Keratinocyte (primary cell): ENCODE results near the gene EXOC4. TPM values are rescaled to one million over a fixed set of nuclear protein-coding genes. Genes with fewer than 3 reads are reported as not detected.

Experiments used
- DNase-seq: peaks from one replicate; pipeline ENCODE4 v3.0.0-alpha.2; 2011; ENCODE audit warnings: low read depth, missing footprints, low spot score
- FAIRE-seq: peaks from 2 replicates; lab custom pipeline; 2011; peaks lifted over from hg19 to GRCh38; lab: Jason Lieb, UNC
- H2AFZ ChIP-seq: 2 replicates; pipeline ENCODE4 v1.6.0; 2012; ENCODE audit warnings: low read length, control low read depth, inconsistent platforms; ENCODE audit not compliant: control insufficient read depth
- H3K27ac ChIP-seq: 2 replicates; pipeline ENCODE4 v1.5.1; 2011; ENCODE audit warnings: low read length; ENCODE audit not compliant: control insufficient read depth, insufficient read depth
- H3K27me3 ChIP-seq: 3 replicates; pipeline ENCODE4 v1.6.0; 2011; ENCODE audit warnings: low read length; ENCODE audit not compliant: control insufficient read depth, insufficient read depth; ENCODE audit errors: extremely low read depth
- H3K36me3 ChIP-seq, 2 experiments: 2 replicates in 1 of 2; 3 replicates in 1 of 2; pipeline ENCODE4 v1.5.1; 2011; ENCODE audit warnings: low read length in 2 of 2, mild to moderate bottlenecking in 1 of 2; ENCODE audit not compliant: control insufficient read depth in 2 of 2, insufficient read depth in 2 of 2; ENCODE audit errors: extremely low read depth in 1 of 2
- H3K4me1 ChIP-seq: 3 replicates; pipeline ENCODE4 v1.5.1; 2011; ENCODE audit warnings: low read length; ENCODE audit not compliant: control insufficient read depth, insufficient read depth; ENCODE audit errors: extremely low read depth
- H3K4me2 ChIP-seq: 3 replicates; pipeline ENCODE4 v1.6.0; 2011; ENCODE audit warnings: low read depth, low read length; ENCODE audit not compliant: control insufficient read depth, insufficient read depth; ENCODE audit errors: extremely low read depth
- H3K4me3 ChIP-seq, 3 experiments: fragments of 200-600 bp in 1 of 3; sonication (generic) in 1 of 3; 2 replicates in 2 of 3; 3 replicates in 1 of 3; pipeline ENCODE4 v1.5.1; 2011 to 2016; ENCODE audit warnings: low read length in 3 of 3, mild to moderate bottlenecking in 3 of 3, control low read depth in 2 of 3, inconsistent platforms in 1 of 3, low read depth in 1 of 3, mixed read lengths in 1 of 3, mixed run types in 1 of 3, moderate library complexity in 1 of 3; ENCODE audit not compliant: control insufficient read depth in 2 of 3, insufficient read depth in 2 of 3; ENCODE audit errors: extremely low read depth in 1 of 3
- H3K79me2 ChIP-seq: 2 replicates; pipeline ENCODE4 v1.6.0; 2012; ENCODE audit warnings: low read length; ENCODE audit not compliant: control insufficient read depth, insufficient read depth
- H3K9ac ChIP-seq: 3 replicates; pipeline ENCODE4 v1.6.0; 2011; ENCODE audit warnings: low read length; ENCODE audit not compliant: control insufficient read depth, insufficient read depth; ENCODE audit errors: extremely low read depth
- H3K9me1 ChIP-seq: 3 replicates; pipeline ENCODE4 v1.6.0; 2011; ENCODE audit warnings: low read length; ENCODE audit not compliant: control insufficient read depth, insufficient read depth; ENCODE audit errors: extremely low read depth
- H3K9me3 ChIP-seq: 2 replicates; pipeline ENCODE4 v1.5.1; 2012; ENCODE audit warnings: low read depth, low read length; ENCODE audit not compliant: control insufficient read depth
- H4K20me1 ChIP-seq: 3 replicates; pipeline ENCODE4 v1.6.0; 2011; ENCODE audit warnings: low read length; ENCODE audit not compliant: control insufficient read depth, insufficient read depth; ENCODE audit errors: extremely low read depth
- CTCF ChIP-seq, 3 experiments: IDR thresholded peaks in 1 of 3; conservative IDR thresholded peaks in 1 of 3; optimal IDR thresholded peaks in 1 of 3; 2 replicates in 2 of 3; 3 replicates in 1 of 3; pipeline versions ENCODE3 to v1.5.1; 2011; ENCODE audit warnings: low read length in 3 of 3, mild to moderate bottlenecking in 3 of 3, moderate library complexity in 2 of 3, control low read depth in 1 of 3, inconsistent platforms in 1 of 3; ENCODE audit not compliant: insufficient read depth in 2 of 3; ENCODE audit errors: extremely low read depth in 1 of 3
- EZH2 ChIP-seq: IDR thresholded peaks from one replicate; pipeline ENCODE4 v1.6.1; 2012; ENCODE audit warnings: inconsistent platforms, mild to moderate bottlenecking, low read length, moderate library complexity
- dilution Hi-C: fragments of 300-500 bp; cut with MboI; formaldehyde crosslinking; loops from one replicate; pipeline ENCODE4 v1.7.0; 2020; ENCODE audit warnings: low sequenced_read_pairs; ENCODE audit not compliant: extremely low pct_ligation_motif_present
- polyA plus RNA-seq, 5 experiments: library from polyadenylated mRNA; depleted of rRNA in 3 of 5; stranded (reverse) in 3 of 5; stranded (forward) in 1 of 5; unstranded in 1 of 5; fragments of >200 nt; gene quantifications; 1 replicate in 1 of 5; 2 replicates in 3 of 5; 3 replicates in 1 of 5; pipeline versions ENCODE4 v1.2.1 to v1.2.3, GENCODE V29; 2011 to 2012; ENCODE audit warnings: missing spikeins in 2 of 5, low read depth in 1 of 5, low replicate concordance in 1 of 5

EXOC4 gene
- polyA plus RNA-seq, 1 donor (not counting 4 experiments of a cell fraction or from before 2014, with no cell fraction given): 52.6 TPM

DNA sequence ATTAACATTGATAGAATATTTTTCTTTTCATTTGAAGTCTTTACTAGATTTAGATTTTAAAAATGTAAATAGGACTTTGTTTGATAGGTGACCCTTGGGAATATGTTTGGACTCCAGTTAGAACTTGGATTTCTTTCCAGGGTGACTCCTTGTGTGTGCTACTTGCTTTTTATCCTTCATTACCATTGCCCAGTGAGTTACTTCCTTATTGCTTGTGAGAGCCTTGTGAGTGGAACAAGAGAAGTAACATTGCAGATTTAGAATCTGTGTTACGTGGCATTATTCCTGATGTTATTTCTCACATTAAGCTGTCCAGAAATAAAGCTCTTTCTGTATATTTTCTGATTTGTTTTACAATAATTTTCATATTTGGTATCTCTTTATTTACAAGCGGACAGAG, 746.3 kb downstream of the EXOC4 start:
- DNase-seq (no peak), FAIRE-seq (no peak)
- dilution Hi-C loops: no loop called here
- no peaks in the 10 kb centered on the region for H3K27me3 ChIP-seq
- H3K79me2 ChIP-seq: no peaks in the 10 kb centered on the region
- H3K9ac ChIP-seq: no peak overlapping the region
- no peak for TF ChIP-seq EZH2
- no peak for TF ChIP-seq CTCF (optimal IDR thresholded peaks at IDR 0.05 in 1 of 3, IDR thresholded peaks at IDR 0.05 in 1 of 3, conservative IDR thresholded peaks at IDR 0.05 in 1 of 3; ENCODE audit: extremely low read depth in 1 of 3, insufficient read depth in 2 of 3, low read length in 3 of 3)
- no peaks in the 10 kb centered on the region for H3K4me1 ChIP-seq
- H3K4me3 ChIP-seq: no peak overlapping the region
- no peaks in the 10 kb centered on the region for H3K9me1 ChIP-seq
- no peaks in the 10 kb centered on the region for H3K9me3 ChIP-seq
- H3K36me3 ChIP-seq: no peaks in the 10 kb centered on the region
- H2AFZ ChIP-seq: no peak overlapping the region
- H3K27ac ChIP-seq: no peak overlapping the region
- no peaks in the 10 kb centered on the region for H4K20me1 ChIP-seq
- H3K4me2 ChIP-seq: no peak overlapping the region

GRCh38 chr7:134004829-134005505, 752.1 kb downstream of the EXOC4 start:
- no peaks in the 10 kb centered on the region for H3K36me3 ChIP-seq
- DNase-seq (no peak), FAIRE-seq (no peak)
- no peak overlapping the region for H3K4me3 ChIP-seq
- H3K9me3 ChIP-seq: no peaks in the 10 kb centered on the region
- no peak overlapping the region for H3K27ac ChIP-seq
- no peak for TF ChIP-seq EZH2
- no peaks in the 10 kb centered on the region for H3K4me1 ChIP-seq
- dilution Hi-C loops: no loop called here
- H3K9me1 ChIP-seq: no peaks in the 10 kb centered on the region
- H3K4me2 ChIP-seq: no peak overlapping the region
- no peak overlapping the region for H3K9ac ChIP-seq
- no peak overlapping the region for H2AFZ ChIP-seq
- no peaks in the 10 kb centered on the region for H4K20me1 ChIP-seq
- no peaks in the 10 kb centered on the region for H3K79me2 ChIP-seq
- no peaks in the 10 kb centered on the region for H3K27me3 ChIP-seq
